NK-92 (cell line): ENCODE measurements around the gene DNASE1L2.
"Not testable (repeated sequence)": the region's sequence is repeated elsewhere in the genome, so short reads cannot be mapped to it uniquely, and the experiment has no call there.

Experiments
- DNase-seq: peaks from one replicate; lab custom pipeline; 2025; ENCODE audit not compliant: unreplicated experiment; lab: John Stamatoyannopoulos, UW

The DNASE1L2 gene

DNA sequence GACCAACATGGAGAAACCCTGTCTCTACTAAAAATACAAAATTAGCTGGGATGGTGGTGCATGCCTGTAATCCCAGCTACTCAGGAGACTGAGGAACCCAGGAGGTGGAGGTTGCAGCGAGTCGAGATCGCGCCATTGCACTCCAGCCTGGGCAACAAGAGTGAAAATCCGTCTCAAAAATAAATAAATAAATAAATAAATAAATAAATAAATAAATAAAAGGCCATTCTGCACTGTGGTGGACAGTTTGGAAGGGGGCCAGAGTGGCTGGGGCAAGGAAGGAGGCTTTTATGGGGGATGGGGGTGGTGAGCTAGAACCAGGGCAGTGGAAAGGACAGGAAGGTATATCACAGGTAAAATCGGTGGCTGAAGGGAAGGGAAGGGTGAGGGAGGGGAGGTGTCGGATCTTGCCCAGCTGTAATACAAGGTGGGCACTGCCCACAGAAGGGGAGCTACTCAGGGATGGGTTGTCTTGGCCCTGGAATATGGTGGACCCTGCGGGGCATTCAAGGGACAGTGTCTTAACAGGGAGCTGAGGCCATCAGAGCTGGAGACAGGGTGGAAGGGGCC lies 33.0 kb upstream of the DNASE1L2 start:
- DNase-seq: not testable (repeated sequence)

DNA sequence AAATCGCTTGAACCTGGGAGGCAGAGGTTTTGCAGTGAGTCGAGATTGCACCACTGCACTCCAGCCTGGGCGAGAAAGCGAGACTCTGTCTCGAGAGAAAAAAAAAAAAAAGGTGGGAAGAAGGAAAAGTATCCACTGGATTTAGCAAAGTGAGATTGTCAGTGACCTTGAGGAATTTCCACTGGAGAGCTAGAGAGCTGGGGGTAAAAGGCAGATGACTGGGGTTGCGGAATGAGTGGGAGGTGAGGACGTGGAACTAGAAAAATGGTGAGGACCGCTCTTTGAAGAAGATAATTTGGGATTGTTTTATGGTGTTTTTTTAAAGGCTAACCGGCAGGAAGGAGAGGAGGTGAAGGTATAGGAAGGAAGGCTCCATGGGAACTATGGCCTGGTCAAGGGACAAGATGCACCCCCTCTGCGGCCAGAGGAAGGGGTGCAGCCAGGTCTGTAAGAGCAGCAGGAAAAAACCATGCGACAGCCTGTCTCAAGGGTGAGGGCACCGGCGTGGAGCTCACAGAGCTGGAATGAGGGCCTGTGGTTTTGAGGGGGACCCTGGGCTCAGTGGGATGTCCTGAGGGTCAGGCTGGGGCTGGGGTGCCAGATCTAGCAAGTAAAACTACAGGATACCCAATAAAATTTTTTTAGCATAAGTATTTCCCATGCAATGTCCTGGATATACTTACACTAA lies 31.7 kb upstream of the DNASE1L2 start:
- no peak for DNase-seq

DNA sequence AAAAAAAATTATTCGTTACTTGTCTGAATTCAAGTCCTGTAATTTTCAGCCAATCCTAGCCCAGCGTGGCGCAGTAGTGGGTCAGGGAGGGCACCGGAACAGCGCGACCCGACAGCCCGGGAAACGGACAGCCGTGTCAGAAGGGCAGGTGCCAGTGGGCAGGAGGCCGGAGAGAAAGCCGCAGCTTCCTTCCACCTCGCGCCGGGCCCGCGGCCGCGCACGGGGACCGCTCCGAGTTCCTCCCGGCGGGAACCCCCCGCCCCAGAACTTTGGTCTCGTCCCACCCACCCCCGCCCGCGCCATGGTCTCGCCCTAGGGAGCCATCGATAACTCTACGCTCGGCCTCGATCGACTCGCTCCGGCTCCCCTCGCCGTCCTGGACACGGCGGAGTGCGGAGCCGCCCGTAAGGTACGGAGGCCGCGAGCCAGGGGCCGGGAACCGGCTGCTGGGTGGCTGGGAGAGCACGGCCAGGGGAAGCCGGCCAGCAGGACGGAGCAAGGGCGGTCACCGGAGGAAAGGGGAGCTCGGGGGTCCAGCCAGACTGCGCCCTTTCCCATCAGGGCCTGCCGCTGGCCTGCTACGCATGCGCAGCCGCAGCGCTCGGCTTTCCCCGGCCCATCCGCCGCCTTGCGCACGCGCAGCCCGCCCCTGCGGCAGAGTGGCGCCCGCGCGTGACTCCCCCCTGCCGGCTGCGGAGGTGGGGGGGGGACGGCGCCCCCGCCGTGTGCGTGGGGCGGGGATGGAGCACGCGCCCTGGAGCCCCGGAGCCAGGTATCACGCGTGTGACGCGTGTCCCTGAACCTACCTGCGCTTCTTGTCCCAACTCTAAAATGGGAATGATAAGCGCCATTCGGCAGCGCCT lies 30.9 kb upstream of the DNASE1L2 start, which contains the start of gene MLST8:
TSS of gene MLST8 (plus strand) at position 351 of the 863 bp plus-strand sequence. CDS start 632 bp downstream, outside the sequence.
- no peak for DNase-seq

DNA sequence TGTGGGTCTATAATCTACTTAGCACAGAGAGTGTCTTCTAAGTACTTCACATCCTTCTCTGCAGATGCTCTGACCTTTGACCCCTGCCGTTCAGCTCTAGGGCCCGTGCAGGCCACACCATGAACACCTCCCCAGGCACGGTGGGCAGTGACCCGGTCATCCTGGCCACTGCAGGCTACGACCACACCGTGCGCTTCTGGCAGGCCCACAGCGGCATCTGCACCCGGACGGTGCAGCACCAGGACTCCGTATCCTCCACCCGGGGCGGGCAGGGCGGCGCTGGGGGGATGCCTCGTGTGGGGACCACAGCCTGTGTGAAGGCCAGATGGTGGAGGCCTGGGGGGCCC lies 30.3 kb upstream of the DNASE1L2 start:
- DNase-seq: no peak

DNA sequence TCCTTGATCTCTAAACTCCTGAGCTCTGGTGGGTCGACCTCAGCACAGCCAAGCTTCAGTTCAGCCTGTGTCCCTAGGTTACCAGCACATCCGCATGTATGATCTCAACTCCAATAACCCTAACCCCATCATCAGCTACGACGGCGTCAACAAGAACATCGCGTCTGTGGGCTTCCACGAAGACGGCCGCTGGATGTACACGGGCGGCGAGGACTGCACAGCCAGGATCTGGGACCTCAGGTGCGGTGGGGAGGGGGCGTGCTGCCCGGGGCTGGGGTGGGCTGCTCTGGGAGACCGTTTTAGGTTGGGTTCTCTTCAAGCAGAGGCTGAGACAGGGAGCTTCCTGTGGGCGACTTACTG lies 29.8 kb upstream of the DNASE1L2 start:
- no peak for DNase-seq

DNA sequence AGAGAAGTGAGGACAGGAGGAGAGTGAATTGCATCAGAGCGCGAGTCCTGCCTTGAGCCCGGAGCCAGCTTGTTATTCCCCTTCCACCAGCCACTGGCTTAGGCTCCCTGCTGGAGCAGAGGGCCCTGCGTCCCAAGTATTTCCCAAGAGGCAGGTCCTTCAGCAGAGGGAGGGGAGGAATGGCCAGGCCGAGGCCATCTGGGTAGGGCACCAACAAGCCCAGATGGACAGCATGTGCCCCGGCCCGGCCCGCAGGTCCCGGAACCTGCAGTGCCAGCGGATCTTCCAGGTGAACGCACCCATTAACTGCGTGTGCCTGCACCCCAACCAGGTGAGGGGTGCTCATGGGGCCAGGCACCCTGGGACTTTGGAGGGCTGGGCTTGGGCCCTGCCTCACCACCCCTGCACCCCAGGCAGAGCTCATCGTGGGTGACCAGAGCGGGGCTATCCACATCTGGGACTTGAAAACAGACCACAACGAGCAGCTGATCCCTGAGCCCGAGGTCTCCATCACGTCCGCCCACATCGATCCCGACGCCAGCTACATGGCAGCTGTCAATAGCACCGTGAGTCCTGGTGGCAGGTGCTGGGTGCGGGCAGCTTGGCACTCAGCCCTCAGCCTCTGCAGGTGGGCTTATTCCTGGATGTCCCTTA lies 29.3 kb upstream of the DNASE1L2 start:
- DNase-seq: no peak

DNA sequence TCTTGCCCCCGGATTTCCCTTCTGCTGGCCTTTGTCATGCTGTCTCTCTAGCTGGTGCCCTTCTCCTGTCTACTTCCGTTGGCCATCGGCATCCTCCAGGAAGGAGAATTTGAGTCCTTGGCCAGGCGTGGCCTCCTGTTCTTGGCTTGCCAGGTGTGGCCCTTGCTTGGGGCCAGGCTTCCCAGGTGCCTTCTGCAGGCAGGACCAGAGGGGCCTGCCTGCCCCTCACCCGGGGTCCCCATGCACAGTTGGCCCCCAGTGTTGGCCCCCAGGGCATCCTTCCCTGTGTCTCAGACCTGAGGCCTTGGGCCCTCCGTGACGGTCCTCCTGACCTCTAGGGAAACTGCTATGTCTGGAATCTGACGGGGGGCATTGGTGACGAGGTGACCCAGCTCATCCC lies 28.4 kb upstream of the DNASE1L2 start:
- no peak for DNase-seq

DNA sequence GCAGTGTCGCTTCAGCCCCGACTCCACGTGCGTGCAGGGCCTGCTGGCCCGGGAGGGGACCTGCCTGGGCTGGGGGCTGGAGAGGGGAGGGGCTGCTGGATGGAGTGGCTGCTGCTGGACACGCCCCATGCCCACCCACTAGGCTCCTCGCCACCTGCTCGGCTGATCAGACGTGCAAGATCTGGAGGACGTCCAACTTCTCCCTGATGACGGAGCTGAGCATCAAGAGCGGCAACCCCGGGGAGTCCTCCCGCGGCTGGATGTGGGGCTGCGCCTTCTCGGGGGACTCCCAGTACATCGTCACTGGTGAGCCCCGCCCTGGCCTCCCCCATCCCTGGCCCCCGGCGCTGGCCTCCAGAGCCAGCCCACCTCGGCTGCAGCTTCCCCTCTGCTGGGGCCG lies 27.9 kb upstream of the DNASE1L2 start:
- no peak for DNase-seq

DNA sequence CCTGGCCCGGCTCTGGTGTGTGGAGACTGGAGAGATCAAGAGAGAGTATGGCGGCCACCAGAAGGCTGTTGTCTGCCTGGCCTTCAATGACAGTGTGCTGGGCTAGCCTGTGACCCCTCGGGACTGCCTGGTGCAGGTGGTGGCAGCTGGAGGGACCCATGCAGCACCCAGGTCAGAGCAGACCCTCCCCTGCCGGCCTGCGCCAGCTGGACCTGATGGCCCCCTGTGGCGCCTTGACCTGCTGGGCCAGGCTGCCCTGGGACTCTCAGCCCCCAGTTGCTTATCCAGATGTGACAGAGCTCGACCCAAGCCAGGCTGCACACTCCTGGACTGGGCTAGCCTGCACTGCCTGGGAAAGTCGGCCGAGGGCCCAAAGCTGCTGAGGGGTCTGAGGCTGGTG lies 27.5 kb upstream of the DNASE1L2 start:
- no peak for DNase-seq

DNA sequence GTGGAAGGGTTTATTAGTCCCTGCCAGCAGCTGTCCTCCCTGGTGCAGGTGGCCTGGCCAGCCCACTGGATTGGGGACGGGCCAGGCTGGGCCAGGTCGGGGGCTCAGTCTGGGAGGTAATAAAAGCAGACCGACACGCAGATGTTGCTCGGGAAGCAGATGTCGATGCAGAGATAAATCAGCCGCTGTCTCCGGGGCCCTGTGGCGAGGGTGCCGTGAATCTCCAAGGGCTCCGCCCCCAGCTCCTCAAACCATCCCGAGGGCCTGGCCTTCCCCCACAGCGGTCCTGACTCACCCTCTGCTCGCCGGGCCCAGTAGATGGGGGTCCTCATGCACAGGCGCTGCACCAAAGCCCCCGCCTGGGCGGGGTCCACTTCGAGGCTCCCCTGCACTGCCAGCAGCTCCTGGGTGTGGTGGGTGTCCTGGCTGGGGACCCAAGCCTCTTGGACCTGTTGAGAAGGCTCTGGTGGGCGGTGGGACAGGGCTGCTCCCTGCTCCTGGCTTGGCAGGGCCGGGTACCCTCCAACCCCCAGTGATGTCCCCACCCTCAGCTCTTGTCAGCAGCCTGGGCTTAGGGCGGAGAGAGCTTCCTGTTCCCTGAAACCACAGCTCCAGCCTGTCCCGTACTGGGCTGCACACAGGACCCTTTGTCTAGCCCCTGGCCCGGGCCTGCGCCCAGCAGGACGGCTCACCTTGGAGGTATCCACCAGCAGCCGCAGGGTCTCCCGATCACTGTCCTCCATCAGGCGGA lies 26.8 kb upstream of the DNASE1L2 start:
- DNase-seq: no peak

DNA sequence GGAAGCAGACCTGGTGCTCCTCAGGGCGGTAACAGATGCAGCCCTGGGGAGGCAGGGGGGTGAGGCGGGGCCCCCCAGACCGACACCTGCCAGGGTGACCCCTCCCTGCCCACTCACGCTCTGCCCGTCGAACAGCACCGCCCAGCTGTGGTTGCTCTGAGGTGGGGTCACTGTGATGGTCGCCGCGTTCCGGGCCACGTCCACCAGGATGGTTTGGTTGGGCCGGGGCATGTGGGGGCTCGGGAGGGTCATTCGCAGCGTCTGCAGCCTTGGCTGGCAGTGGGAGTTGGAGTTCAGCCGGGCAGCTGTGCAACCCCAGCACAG lies 26.3 kb upstream of the DNASE1L2 start:
- DNase-seq: no peak

DNA sequence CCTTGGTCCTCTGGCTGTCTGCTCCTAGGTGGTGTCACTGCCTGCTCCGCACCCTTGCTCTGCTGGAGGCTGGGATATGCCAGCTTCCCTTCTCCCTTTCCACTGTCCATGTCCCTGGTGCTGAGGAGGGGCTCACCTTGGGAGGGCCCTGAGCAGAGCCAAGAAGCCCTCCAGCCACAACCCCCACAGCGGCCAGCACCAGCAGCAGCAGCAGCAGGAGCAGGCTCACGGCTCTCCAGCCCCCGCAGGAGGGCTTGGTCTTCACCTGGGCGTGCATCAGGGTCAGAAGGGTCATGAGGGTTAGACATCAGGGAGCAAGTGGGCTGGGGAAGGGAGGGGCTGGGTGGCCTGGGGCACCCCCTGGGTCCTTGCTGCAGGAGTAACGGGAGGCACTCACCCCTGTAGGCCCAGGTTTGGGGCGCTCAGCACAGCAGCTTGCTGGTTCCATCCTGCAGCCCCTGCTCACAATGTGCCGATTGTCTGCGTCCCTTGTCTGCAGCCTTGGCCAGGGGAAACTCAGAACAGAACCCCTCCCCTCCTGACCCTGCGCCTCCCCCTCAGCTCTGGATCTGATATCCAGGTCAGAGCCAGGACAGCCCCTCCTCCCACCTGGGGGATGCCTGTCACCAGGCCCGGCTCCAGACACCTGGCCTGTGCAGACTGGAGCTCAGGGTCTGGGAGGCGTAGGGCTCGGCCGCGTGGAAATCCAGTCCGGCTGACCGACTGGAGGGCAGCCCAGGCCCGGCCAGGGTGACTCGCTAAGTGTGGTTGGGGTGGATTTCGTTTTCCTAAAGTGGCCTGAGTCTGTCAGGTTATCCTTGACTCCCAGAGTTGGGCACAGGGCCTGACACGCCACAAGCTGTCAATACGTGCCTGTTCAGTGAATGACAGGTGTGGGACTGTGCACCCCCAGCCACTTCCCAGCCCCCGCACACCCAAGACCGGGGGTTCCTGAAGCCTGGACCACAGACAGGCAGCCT lies 25.6 kb upstream of the DNASE1L2 start, which contains the start of gene BRICD5:
TSS of gene BRICD5 (minus strand) at position 478 of the 980 bp plus-strand sequence. CDS start at position 448, 30 bp downstream.
- no peak for DNase-seq

DNA sequence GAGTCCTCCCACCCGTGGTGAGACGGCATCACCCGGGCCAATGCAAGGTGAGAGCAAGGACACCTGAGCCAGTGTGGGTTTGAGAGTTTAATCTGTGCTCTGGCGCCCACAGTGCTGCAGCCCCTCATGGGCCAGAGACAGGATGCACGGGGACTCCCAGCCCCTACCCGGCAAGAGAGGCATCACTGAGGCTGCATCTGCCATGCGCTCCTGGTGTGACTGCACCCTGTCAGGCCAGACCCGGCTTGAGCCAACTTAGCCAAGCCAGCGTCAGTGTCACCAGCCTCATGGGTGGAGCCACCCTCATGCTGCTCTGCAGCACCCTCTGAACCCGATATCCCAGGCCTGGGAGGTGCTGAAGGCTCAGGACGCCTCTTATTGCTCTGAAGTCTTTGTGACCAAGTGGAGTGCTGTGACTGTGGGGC lies 24.3 kb upstream of the DNASE1L2 start:
- DNase-seq: no peak

DNA sequence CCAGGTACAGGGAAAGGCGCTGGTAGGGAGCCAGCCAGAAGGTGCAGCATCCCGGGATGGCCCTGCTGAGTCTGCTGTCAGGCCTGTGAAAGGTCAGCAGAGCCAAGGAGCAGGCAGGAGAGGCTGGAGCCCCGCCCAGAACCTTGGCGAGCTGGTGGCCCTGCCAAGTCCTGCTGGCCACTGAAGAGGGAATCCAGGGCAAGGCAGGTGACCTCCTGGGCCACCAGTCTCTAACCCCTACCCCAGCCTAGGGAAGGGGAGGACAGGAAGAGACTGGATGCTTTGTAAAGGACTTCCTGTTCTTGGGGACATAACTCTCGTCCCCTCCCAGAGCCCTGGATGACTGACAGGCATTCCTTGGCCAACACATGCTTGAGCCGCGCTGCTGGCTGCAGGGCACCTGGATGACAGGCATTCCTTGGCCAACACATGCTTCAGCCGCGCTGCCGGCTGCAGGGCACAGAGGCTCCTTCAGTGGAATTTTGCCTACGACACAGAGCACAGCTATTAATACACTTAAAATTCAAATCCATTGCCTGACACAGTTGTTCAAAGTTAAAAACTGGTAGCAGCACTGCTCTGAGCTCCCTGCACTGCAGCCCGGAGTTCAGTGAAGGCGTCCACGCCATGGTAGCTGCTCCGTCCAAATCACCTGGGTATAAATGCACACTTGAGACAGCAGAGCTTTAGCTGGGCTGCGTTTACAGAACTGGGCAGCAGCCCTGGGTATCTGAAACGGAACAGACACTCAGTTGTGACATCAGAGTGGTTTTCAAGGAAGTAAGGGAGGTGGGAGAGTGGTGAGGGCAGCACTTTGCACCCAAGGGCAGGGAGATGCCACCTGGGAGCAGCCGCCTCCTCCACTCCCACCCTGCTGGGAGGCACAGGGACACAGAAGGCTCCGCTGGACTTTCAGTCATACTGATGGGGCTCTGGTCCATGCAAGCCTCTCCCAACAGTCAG lies 23.6 kb upstream of the DNASE1L2 start:
- DNase-seq: no peak

DNA sequence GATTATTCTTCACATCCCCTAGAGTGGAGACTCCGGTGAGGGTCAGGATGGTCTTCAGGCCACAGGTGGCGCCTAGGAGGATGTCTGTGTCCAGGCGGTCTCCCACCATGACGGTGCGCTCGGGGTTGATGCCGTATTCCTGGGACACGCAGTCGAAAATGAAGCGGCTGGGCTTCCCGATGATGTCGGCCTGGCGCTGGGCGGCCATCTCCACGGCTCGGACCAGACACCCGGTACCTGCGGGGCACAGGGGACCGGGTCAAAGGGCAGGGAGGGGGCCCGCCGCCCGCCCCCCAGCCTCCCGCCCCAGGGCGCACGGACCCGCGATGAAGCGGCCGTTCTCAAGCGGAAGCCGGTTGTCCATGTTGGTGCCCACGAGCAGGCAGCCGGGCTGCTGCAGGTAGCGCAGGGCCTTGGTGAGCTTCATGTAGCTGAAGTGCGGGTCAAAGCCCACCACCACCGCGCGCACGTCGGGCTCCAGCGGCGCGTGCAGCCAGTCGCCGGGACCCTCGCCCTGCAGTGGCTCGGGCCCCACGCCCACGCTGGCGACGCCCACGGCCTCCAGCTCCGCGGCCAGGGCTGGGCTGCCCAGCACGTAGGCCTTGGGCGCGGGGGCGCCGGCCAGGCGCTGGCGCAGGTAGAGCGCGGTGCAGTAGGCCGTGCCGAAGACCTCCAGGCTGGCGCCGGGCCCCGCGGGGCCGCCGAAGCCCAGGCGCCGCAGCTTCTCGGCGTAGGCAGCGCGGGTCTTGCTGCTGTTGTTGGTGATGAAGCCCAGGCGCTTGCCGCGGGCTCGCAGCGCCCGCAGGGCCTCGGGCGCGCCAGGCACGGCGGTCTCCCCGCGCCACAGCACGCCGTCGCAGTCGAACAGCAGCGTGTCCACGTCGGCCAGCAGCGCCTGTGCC lies 22.2 kb upstream of the DNASE1L2 start:
- no peak for DNase-seq

DNA sequence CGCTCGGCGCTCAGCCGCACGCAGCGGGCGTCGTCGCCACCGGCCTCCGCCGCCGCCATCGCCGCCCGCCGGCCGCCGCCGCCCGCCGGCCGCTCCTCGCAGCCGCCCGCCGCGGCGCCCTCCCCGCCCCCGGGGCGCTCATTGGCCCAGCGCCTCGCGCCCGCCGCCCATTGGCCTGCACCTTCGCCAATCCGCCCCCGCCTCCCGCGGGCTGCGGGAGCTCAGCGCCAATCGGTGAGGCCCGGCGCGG lies 21.6 kb upstream of the DNASE1L2 start, which contains the start of gene PGP:
TSS of gene PGP (minus strand) at position 122 of the 250 bp plus-strand sequence. CDS start at position 59, 63 bp downstream.
- no peak for DNase-seq

DNA sequence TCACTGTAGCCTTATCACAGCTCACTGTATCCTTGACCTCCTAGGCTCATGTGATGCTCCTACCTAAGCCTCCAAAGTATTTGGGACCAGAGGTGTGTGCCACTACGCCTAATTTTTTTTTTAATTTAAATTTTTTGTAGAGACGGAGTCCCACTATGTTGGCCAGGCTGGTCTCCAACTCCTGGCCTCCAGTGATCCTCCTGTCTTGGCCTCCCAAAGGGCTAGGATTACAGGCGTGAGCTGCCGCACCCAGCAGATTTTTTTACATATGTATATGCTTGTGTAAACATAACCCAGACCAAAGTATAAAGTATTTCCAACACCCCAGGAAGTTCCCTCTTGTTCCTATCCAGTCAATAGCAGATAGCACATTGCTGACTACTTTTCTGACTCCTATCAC lies 19.9 kb upstream of the DNASE1L2 start:
- DNase-seq: no peak
